ENCODE measurements around the gene SPG7.
"Not testable (repeated sequence)": the region's sequence is repeated elsewhere in the genome, so short reads cannot be mapped to it uniquely, and the experiment has no call there.

Gene SPG7

DNA sequence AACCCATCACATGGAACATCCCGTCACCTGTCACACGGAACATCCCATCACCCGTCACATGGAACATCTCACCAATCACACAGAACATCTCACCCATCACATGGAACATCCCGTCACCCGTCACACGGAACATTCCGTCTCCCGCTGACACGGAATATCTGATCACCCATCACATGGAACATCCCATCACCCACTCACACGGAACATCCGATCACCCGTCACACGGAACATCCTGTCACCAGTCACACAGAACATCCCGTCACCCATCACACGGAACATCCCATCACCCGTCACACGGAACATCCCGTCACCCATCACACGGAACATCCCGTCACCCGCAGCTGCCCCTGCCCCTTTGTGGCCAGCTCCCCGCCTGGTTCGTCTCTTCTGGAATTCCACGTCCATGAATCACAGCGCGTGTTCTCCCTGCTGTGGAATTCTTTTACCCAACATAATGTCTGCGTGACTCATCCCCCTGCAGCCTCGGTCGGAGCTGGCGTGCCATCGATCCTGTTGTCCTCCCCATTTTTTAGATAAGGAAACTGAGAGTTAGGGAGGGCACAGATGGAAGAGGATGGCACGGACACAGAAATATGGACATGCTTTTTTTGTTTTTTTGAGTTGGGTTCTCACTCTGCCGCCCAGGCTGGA, 73.0 kb downstream of the SPG7 start:
- DNase-seq (no peak), ATAC-seq (no peak)

DNA sequence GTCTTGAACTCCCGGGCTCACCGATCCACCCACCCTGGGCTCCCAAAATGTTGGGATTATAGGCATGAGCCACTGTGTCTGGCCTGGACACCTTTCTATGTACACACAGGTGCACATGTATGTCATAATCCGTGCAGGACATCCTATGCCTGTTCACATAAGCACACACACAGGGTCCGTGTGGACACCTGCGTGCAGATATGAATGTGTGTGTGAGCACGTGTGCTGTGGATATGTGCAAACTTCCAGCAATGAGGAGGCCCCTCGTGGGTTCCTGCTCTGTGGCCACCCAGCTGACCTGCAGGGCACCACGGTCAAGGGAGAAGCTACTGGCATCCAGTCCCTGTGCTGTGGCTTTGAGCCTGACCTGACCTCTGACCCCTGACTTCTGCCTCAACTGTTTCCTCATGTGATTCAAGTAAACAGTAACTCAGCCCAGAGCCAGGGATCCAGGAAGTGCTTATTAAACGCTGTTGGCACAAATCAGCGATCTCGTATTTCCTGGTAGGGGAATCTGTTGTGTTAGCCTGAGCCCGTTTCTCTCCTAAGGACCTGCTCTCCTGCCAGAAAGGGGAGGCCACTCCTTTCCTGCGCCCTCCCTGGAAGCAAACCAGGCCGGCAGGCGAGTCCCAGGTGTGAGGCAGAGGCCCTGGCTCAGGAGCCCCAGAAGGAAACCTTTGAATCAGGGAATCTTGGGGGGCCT, 73.8 kb downstream of the SPG7 start:
- DNase-seq (no peak), ATAC-seq (no peak)

DNA sequence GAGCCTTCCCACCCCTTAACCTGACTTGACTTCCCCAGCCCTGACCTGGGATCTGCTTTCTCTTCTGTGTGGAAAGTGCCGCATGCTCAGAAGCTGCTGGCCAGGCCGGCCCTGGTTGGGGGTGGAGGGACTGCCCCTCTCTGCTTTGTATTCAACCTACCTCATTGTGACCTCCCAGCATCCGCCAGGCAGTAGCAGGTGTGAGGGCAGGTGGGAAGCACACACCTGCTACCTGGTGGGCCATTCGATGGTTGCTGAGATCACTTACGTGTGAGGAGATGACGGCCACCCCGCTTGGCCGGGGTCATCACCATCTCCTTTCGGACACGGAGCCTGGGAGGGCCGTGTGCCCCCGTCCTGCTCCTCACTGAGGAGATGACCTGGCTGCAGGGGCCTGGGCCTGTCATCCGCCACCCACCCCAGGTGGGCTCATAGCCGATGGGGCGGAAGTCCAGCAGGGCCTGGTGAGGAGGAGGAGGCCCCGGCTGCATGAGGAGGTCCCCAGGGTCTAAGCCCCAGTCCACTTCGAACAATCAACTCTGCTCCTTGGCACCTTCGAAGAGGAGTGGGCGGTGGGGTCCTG, 74.5 kb downstream of the SPG7 start:
- DNase-seq: no peak
- no peak for ATAC-seq

DNA sequence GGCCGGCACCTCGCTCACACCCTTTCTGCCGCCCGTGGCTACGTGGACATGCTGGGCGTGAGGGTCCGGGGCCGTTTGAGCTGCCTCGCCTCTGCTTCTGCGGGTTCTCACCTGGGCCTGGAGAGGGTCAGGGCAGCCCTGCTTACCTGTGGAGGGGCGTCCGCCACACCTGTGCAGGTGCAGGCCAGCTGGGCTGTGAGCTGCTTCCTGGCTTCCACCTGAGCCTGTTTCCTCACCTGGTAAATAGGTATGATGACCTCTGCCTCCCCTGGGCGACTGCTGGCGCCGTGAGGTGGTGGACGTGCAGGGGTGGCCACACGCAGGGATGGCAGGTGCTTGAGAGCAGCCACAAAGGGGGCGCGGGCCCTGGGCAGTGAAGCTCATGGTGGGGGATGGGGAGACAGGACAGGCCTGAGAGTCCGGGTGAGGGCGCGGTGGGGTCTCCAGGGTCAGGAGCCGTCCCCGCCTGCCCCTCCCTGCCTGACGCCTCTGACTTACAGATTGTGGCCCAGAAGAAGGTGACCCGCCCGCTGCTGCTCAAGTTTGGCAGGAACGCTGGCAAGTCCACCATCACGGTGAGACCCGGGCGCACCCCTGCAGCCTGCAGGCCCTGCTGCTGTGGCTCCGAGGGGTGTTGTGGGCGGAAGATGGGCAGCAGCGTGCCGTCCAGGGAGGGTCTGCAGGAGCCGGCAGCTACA, 75.1 kb downstream of the SPG7 start:
- ATAC-seq: no peak
- no peak for DNase-seq

- no peak for DNase-seq
- ATAC-seq: peak; percentile 42
These were observed 75.9 kb downstream of the SPG7 start for GRCh38 chr16:89583895-89584644.

DNA sequence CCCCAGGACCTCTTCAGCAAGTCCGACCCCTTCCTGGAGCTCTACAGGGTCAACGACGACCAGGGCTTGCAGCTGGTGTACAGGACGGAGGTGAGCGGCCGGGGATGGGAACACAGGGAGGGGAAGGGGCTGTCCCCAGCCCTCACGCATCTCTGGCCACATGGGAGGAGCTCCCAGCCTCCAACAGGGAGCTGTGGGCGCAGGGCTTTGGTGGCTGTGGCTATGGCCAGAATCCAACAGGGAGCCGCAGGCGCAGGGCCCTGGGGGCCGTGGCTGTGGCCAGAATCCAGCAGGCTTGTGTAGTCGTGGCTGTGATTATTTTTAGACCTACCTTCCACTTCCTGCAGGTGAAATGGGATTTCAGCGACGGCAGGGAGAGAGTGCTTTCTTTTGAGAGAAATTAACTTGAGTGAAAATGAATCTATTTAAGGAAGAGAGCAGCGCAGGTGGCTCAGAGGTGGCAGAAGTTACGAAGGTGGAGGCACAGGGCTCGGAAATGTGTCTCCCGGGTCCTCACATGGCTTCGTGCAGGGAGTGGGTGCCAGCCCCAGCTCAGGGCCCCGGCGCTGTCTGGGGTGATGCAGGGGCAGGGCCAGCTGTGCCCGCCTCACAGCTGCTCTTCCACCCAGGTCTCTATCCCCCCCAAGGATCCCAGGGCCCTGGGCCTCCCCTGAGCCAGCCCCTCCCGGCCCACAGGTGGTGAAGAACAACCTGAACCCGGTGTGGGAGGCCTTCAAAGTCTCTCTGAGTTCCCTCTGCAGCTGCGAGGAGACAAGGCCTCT, 76.8 kb downstream of the SPG7 start:
- DNase-seq (no peak), ATAC-seq (no peak)

DNA sequence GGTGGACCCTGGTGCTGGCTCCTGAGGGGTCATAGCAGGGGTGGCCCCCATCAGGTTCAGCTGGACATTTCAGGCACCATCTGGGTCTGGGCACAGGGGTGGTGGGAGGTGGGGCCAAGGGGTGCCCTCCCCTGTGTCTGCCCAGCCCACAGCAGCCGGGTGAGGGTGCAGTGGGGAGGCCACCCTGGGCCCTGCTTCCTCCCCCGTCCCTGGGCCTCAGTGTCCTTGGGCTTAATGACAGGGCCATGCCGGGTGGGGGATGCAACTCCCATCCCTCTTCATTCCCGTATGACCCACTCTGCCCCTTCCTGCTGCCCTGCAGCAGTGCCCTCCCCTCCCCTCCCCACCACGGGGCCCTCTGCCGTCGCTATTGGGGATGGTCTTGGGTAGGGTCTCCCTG, 78.0 kb downstream of the SPG7 start:
- ATAC-seq (no peak), DNase-seq (no peak)

- ATAC-seq (no peak), DNase-seq (no peak)
These were observed 78.7 kb downstream of the SPG7 start for GRCh38 chr16:89586853-89587252.

- DNase-seq, ATAC-seq: not testable (repeated sequence)
These were observed 79.5 kb downstream of the SPG7 start for GRCh38 chr16:89587676-89588075.

DNA sequence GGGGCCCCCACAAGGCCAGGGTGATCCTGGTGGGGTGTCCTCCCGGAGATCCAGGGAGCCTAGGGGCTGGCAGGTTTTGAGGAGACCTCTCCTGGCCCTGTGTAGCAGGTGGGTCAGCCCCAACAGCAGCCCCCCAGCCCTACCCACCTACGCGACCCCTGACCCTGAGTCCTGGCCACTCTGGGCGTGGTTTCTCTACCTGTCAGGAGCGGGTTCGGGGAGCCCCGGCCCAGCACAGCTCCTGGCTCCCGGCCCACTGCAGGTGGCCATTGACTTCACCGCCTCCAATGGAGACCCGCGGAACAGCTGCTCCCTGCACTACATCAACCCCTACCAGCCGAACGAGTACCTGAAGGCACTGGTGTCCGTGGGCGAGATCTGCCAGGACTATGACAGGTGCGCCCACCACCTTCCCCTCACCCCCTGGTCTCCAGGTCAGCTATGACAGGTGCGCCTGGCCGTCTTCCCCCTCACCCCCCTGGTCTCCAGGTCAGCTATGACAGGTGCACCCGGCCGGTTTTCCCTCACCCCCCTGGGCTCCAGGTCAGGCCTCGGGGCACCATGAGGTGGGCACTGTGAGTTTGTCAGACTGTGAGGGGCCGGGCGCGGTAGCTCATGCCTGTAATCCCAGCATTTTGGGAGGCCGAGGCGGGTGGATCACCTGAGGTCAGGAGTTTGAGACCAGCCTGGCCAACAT, 80.4 kb downstream of the SPG7 start:
- no peak for ATAC-seq

DNA sequence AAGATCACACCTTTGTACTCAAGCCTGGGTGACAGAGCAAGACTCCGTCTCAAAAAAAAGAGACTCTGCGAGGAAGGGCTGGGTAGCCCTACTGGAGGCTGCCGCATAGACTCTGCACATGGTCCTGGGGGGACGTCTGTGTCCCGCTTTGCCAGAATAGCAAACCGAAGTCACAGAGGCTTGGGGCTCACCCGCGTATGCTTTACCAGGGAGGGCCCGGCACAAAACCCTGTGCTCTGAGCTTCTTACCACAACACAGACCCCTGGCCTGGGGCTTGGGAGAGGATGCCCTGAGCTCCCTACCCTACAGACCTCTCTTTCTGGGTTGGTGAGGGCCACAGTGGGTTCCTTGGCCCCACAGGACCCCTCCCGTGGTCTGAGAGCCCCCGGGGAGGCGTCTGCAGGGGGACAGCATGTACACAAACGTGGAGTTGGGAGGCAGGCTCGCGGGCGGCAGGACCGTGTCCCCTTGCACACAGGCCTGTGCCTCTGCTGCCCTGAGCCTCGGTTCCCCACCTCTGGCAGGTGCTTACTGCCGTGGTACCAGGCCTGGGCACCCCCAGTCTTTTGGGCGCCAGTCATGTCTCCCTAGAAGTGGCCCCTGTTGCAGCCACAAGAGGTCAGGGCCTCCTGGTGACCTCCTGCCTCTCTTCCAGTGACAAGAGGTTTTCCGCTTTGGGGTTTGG, 81.2 kb downstream of the SPG7 start:
- DNase-seq (no peak), ATAC-seq (no peak)

More for the DNA sequence above, 80.4 kb downstream of the SPG7 start:
- DNase-seq: no peak

DNA sequence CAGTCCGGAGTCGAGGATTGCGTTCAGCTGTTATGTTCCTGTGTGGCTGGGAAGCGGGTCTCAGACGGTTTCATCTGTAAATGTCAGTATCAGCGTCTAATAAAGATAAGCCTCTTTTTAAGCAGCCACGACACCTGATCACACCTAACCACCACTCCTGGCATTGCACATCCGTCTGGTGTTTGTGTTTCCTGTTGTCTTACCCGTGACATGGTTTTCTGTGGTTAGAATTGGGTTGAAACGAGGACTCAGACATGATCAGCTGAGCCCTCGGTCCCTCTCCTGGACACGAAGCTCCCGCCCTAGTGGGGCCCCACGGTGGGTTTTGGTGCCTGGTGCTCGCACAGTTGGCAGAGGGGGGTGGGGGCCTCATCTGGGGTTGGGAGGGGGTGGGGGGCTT, 85.6 kb downstream of the SPG7 start:
- no peak for ATAC-seq
- peak; percentile 9 for DNase-seq

DNA sequence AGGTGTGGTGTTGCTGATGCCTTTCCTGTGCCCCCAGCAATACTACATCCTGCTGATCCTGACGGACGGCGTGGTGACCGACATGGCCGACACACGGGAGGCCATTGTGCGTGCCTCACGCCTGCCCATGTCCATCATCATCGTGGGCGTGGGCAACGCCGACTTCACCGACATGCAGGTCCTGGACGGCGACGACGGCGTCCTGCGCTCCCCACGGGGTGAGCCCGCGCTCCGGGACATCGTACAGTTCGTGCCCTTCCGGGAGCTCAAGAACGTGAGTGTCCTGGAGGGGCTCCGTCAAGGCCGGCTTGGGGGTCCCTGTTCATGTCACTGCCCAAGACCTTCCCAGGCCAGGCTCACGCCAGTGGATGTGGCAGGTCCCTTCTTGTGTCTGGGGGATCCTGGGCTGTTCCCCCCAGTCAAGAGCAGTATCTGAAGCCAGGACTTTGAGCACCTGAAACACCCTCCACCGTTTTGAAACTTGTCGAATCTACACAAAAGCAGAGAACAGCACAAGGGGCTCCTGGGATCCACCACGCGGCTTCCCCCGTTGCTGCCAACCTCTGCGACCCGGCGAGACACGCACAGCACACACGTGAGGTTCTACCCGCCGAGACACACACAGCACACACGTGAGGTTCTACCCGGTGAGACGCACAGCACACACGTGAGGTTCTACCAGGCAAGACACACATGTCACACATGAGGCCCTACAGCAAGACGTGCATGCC, 87.3 kb downstream of the SPG7 start:
- DNase-seq (no peak), ATAC-seq (no peak)

- ATAC-seq (no peak), DNase-seq (no peak)
These were observed 88.0 kb downstream of the SPG7 start for GRCh38 chr16:89596061-89596689.

- ATAC-seq (no peak), DNase-seq (no peak)
These were observed 88.9 kb downstream of the SPG7 start for GRCh38 chr16:89596957-89597649.

DNA sequence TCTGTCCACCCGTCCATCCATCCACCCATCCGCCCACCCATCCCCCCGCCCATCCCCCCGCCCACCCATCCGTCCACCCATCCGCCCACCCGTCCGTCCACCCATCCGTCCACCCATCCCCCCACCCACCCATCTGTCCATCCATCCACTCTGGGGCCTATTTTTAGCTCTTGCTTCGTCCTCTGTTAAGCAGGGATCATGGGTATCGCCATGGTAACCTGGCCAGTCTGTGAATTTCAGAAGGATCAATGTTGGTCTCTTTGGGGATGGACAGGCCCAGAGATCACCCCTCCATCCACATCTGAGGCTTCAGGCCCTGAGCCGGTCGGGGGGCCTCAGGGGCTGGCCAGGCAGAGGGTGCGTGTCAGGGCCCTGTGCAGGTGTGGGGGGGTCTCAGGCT, 90.0 kb downstream of the SPG7 start:
- DNase-seq: no peak
- no peak for ATAC-seq

DNA sequence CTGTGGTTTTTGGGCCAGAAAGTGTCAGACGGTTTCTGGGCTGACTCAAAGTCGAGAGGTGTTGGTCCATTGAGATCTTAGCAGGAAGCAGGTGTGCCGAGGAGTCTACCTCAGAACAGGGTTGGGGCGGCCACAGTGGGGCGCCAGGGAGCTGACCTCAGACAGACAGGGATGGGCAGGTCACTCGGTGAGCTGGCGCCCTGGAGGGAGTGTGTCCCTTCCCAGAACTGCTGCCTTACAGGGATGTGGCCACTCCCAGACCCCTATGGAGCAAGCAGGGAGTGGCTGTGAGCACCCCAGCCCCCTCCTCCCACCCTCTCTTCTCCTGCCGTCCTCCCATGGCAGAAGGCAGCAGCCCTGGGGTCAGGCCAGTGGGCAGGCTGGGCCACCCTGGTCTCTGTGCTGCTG, 91.3 kb downstream of the SPG7 start:
- ATAC-seq: peak; percentile 30
- peak; percentile 62 for DNase-seq

GRCh38 chr16:89599902-89600301, 91.7 kb downstream of the SPG7 start:
- DNase-seq (no peak), ATAC-seq (no peak)

Data from stimulated activated naive CD8-positive, alpha-beta T cell treated with anti-CD3 and anti-CD28 coated beads, Interleukin-15, Interleukin-2, amounts not matched to agents 100 U/mL and 50 U/mL, for 24 hours (primary cell).